Caco-2 (cell line): ENCODE results near the gene SLAMF1. TPM values are rescaled to one million over a fixed set of nuclear protein-coding genes. Genes with fewer than 3 reads are reported as not detected.

ENCODE experiments used
- BruUV-seq: library from RNA; stranded (reverse); fragments of 400-500 nt; replicated peaks from 2 replicates; lab custom pipeline; 2021; lab: Mats Ljungman, UMichigan
- CTCF ChIA-PET: fragments of 300-600 bp; sonication (Branson Sonifier 250); formaldehyde crosslinking; loops from one replicate; lab custom pipeline; 2022; ENCODE audit warnings: antibody characterized with exemption; lab: Charles Lee
- POLR2A ChIA-PET: fragments of 300-600 bp; sonication (Branson Sonifier 250); formaldehyde crosslinking; loops from one replicate; lab custom pipeline; 2022; ENCODE audit warnings: antibody characterized with exemption; lab: Charles Lee
- DNase-seq, 2 experiments: peaks; one replicate each; pipeline versions ENCODE4 v3.0.0 to v3.0.0-alpha.2; 2020 to 2022
- H3K27me3 ChIP-seq: replicated peaks from 2 replicates; pipeline ENCODE4 v1.6.0; 2011; ENCODE audit warnings: low read length; ENCODE audit not compliant: control insufficient read depth, insufficient read depth
- H3K36me3 ChIP-seq: 2 replicates; pipeline ENCODE4 v1.5.1; 2011; ENCODE audit warnings: low read length; ENCODE audit not compliant: control insufficient read depth, insufficient read depth
- H3K4me1 ChIP-seq: fragments of 250-450 bp; sonication (Bioruptor Pico); 2 replicates; pipeline ENCODE4 v1.5.1; 2020; ENCODE audit warnings: mild to moderate bottlenecking
- H3K4me3 ChIP-seq: 2 replicates; pipeline ENCODE4 v1.5.1; 2011; ENCODE audit warnings: low read depth, mild to moderate bottlenecking, control low read depth, low read length
- H3K9me3 ChIP-seq: fragments of 250-450 bp; sonication (Bioruptor Pico); 2 replicates; pipeline ENCODE4 v1.5.1; 2020; ENCODE audit warnings: mild to moderate bottlenecking, moderate library complexity
- H3K27ac Mint-ChIP-seq: one replicate; pipeline ENCODE4 v1.8.0; 2022; ENCODE audit warnings: mixed read lengths; ENCODE audit not compliant: unreplicated experiment
- H3K27me3 Mint-ChIP-seq: one replicate; pipeline ENCODE4 v1.8.0; 2022; ENCODE audit warnings: mixed read lengths; ENCODE audit not compliant: insufficient read depth, unreplicated experiment
- H3K36me3 Mint-ChIP-seq: one replicate; pipeline ENCODE4 v1.8.0; 2022; ENCODE audit warnings: mild to moderate bottlenecking, mixed read lengths; ENCODE audit not compliant: insufficient read depth, unreplicated experiment
- H3K4me1 Mint-ChIP-seq: one replicate; pipeline ENCODE4 v1.8.0; 2022; ENCODE audit warnings: low read depth, mixed read lengths; ENCODE audit not compliant: unreplicated experiment
- H3K4me3 Mint-ChIP-seq: one replicate; pipeline ENCODE4 v1.8.0; 2022; ENCODE audit warnings: mild to moderate bottlenecking, moderate library complexity, mixed read lengths; ENCODE audit not compliant: unreplicated experiment
- H3K9me3 Mint-ChIP-seq: one replicate; pipeline ENCODE4 v1.8.0; 2022; ENCODE audit warnings: mixed read lengths; ENCODE audit not compliant: unreplicated experiment
- CTCF ChIP-seq, 2 experiments: fragments of 200-600 bp in 1 of 2; IDR thresholded peaks; 1 replicate in 1 of 2; 2 replicates in 1 of 2; pipeline versions ENCODE4 v1.5.1 to v1.8.0; 2011 to 2022; ENCODE audit warnings: antibody characterized with exemption in 1 of 2, control low read depth in 1 of 2, inconsistent platforms in 1 of 2, low read depth in 1 of 2, low read length in 1 of 2, mild to moderate bottlenecking in 1 of 2, moderate library complexity in 1 of 2; ENCODE audit not compliant: insufficient read depth in 1 of 2, severe bottlenecking in 1 of 2, unreplicated experiment in 1 of 2
- intact Hi-C: fragments of 100-400 bp; cut with micrococcal nuclease; formaldehyde crosslinking; loops from one replicate; pipeline ENCODE4 v1.10.0; 2022; ENCODE audit not compliant: unreplicated experiment
- total RNA-seq: library from RNA; stranded (reverse); gene quantifications from 2 replicates; pipeline ENCODE4 v1.2.3, GENCODE V29; 2022

Gene SLAMF1
- total RNA-seq, 1 experiment from 2014 or later = not detected

- Histone ChIP-seq H3K9me3 (no peaks in the 10 kb centered on the region), H3K27me3 (no peaks in the 10 kb centered on the region), H3K4me3 (no peak overlapping the region), H3K36me3 (no peaks in the 10 kb centered on the region), H3K4me1 (peaks cover 31% of the 10 kb centered on the region)
- Mint-ChIP-seq H3K36me3 (no peaks in the 10 kb centered on the region), H3K4me3 (no peak overlapping the region), H3K27ac (no peak overlapping the region), H3K27me3 (no peaks in the 10 kb centered on the region), H3K9me3 (no peaks in the 10 kb centered on the region), H3K4me1 (peaks cover 18% of the 10 kb centered on the region)
- BruUV-seq = no TSS peak
- TF ChIP-seq CTCF (IDR thresholded peaks at IDR 0.05; ENCODE audit: insufficient read depth in 1 of 2, low read depth in 1 of 2, low read length in 1 of 2, severe bottlenecking in 1 of 2, unreplicated experiment in 1 of 2) = no peak
- POLR2A ChIA-PET = no interaction called here
- DNase-seq = no peak
- CTCF ChIA-PET = interaction anchor here (0.6 kb wide), 1 partner anchor 347 kb away, joined by 7 read pairs; no protein-coding TSS in a partner anchor
- intact Hi-C loops = no loop called here
Measured at GRCh38 chr1:160626509-160627342, 20.1 kb downstream of the SLAMF1 start.

- no TSS peak for BruUV-seq
- no peaks in the 10 kb centered on the region for H3K27me3 ChIP-seq
- H3K4me3 ChIP-seq = no peak overlapping the region
- no peak for TF ChIP-seq CTCF (IDR thresholded peaks at IDR 0.05; ENCODE audit: insufficient read depth in 1 of 2, low read depth in 1 of 2, low read length in 1 of 2, severe bottlenecking in 1 of 2, unreplicated experiment in 1 of 2)
- Mint-ChIP-seq H3K36me3 (no peaks in the 10 kb centered on the region), H3K4me1 (peaks cover 10% of the 10 kb centered on the region), H3K4me3 (no peak overlapping the region), H3K27me3 (no peaks in the 10 kb centered on the region), H3K27ac (no peak overlapping the region), H3K9me3 (no peaks in the 10 kb centered on the region)
- ChIA-PET CTCF (interaction anchor here (0.6 kb wide), 1 partner anchor 348 kb away, joined by 7 read pairs; no protein-coding TSS in a partner anchor), POLR2A (no interaction called here)
- H3K36me3 ChIP-seq = no peaks in the 10 kb centered on the region
- no peak for DNase-seq
- no peaks in the 10 kb centered on the region for H3K9me3 ChIP-seq
- intact Hi-C loops = no loop called here
- peaks cover 23% of the 10 kb centered on the region for H3K4me1 ChIP-seq
Measured at GRCh38 chr1:160625725-160626498, 20.9 kb downstream of the SLAMF1 start.

GRCh38 chr1:160625321-160625720 lies 21.5 kb downstream of the SLAMF1 start:
- Histone ChIP-seq H3K9me3 (no peaks in the 10 kb centered on the region), H3K36me3 (no peaks in the 10 kb centered on the region), H3K4me1 (peaks cover 20% of the 10 kb centered on the region), H3K4me3 (no peak overlapping the region), H3K27me3 (no peaks in the 10 kb centered on the region)
- BruUV-seq = no TSS peak
- no peak for DNase-seq
- ChIA-PET CTCF (no interaction called here), POLR2A (no interaction called here)
- H3K4me3 Mint-ChIP-seq = no peak overlapping the region
- no peaks in the 10 kb centered on the region for H3K36me3 Mint-ChIP-seq
- H3K27ac Mint-ChIP-seq = no peak overlapping the region
- H3K27me3 Mint-ChIP-seq = no peaks in the 10 kb centered on the region
- H3K9me3 Mint-ChIP-seq = no peaks in the 10 kb centered on the region
- peaks cover 4% of the 10 kb centered on the region for H3K4me1 Mint-ChIP-seq
- intact Hi-C loops = no loop called here
- no peak for TF ChIP-seq CTCF (IDR thresholded peaks at IDR 0.05; ENCODE audit: insufficient read depth in 1 of 2, low read depth in 1 of 2, low read length in 1 of 2, severe bottlenecking in 1 of 2, unreplicated experiment in 1 of 2)
